Embryonic facial prominence (tissue), 1 donor: ENCODE measurements around the gene SLC22A16.
"Not testable (repeated sequence)": the region's sequence is repeated elsewhere in the genome, so short reads cannot be mapped to it uniquely, and the experiment has no call there.

ENCODE experiments used
- DNase-seq: peaks from one replicate; pipeline ENCODE4 v3.0.0-alpha.2; 2016; ENCODE audit errors: extremely low spot score

The SLC22A16 gene, protein sequence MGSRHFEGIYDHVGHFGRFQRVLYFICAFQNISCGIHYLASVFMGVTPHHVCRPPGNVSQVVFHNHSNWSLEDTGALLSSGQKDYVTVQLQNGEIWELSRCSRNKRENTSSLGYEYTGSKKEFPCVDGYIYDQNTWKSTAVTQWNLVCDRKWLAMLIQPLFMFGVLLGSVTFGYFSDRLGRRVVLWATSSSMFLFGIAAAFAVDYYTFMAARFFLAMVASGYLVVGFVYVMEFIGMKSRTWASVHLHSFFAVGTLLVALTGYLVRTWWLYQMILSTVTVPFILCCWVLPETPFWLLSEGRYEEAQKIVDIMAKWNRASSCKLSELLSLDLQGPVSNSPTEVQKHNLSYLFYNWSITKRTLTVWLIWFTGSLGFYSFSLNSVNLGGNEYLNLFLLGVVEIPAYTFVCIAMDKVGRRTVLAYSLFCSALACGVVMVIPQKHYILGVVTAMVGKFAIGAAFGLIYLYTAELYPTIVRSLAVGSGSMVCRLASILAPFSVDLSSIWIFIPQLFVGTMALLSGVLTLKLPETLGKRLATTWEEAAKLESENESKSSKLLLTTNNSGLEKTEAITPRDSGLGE

DNA sequence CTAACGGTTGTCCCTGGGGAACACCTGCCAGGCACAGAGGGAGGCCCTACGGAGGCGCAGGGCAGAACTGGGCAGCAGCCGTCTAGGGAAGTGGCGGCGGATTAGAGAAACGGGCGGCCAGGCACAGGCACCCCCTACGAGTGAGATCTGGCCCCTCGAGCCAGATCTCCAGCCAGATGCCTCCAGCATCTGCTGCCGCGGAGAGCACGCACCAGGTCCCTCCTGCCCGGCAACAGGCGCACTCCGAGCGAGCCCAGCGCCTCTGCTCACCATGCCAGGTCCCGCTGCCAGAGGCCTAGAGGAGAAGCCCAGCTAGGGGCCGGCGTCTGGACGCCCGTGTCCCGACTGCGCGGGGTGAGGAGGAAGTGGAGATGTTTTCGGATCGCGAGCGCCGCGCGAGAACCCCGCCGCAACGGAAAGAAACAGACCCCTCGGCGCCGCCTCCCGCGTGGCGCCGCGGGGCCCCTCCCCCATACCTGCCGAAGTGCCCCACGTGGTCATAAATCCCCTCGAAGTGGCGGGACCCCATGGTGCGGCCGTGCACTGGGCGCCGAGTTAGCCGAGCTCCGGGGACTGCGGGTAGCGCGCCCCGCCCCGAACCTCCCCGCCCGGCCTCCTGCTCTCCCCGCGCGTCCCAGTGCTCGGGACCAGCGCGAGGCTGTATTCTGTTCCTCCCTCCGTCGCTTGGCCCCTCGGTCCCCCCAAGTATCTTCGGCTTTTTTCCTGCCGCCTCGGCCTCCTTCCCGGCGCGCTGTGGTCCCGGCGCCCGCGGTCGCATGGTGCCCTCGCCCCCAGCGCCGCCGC, at the start of gene SLC22A16:
Gene SLC22A16, minus strand, starts transcription at position 568 of the 804 bp plus-strand sequence. Its CDS starts 39 bp downstream, at position 529.
- DNase-seq: no peak

DNA sequence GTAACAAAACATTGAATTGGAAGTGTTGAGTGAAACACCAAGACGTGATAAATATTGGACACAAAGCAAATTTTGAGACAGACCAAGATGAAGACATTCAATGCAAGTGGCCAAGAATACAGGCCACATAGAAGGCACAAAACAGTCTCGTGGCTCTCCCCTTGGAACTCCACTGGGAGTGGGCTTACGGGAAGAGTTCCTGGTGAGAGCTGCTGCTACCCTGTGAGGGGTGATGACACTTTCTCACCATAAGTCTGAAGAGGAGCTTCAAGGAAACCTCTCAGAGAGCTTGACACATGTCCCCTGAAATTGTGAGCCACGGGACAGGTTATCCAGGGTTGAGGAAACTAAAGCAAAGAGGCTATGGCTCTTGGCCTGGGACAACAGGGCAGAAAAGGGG, 48.6 kb upstream of the SLC22A16 start:
- no peak for DNase-seq

DNA sequence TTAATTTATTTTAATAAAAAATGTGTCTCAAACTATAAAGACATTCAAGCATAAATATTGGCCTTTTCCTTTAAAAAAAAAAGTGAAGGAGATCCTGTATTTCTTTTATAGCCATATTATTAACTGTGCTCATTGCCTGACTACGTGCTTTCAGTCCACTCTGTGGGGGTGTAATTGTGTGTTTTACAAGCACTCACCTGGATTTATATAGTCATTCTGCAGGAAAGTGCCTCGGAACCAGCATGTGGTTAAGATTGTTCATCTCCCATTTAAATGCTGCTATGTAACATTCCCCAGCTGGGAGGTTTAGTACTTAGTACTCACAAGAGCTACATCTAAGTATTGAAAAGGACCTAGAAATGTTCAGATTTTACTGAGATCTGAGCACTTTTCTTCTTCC, 47.9 kb upstream of the SLC22A16 start:
- no peak for DNase-seq

DNA sequence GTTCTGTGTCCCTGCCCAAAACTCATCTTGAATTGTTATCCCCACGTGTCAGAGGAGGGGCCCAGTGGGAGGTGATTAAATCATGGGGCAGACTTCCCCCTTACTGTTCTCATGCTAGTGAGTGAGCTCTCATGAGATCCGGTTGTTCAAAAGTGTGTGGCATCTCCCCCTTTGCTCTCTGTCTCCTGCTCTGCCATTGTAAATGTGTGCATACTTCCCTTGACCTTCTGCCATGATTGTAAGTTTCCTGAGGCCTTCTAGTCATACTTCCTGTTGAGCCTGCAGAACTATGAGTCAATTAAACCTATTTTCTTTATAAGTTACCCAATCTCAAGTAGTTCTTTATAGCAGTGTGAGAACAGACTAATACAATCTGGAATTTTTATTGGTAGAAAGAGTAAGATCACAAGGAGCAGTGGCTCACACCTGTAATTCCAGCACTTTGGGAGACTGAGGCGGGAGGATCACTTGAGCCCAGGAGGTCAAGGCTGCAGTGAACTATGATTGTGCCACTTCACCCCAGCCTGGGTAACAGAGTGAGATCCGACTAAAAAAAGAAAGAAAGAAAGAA, 47.1 kb upstream of the SLC22A16 start:
- no peak for DNase-seq

DNA sequence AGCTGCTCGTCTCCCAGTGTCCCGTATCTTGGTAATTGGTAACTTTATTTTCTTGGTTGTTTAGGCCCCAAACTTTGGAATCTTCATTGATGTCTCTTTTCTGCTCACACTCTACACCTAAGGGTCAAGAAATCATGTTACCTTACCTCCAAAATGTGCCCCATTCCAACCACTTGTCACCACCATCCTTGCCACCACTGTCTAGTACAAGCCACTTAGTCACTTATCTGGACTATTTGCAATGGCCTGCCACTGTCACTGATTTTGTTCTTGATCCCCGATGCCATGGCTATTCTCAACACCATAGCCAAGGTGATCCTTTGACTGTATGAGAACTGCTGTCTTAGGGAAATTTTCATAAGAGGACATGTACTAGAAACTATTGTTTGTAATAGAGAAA, 46.0 kb upstream of the SLC22A16 start:
- DNase-seq: no peak

DNA sequence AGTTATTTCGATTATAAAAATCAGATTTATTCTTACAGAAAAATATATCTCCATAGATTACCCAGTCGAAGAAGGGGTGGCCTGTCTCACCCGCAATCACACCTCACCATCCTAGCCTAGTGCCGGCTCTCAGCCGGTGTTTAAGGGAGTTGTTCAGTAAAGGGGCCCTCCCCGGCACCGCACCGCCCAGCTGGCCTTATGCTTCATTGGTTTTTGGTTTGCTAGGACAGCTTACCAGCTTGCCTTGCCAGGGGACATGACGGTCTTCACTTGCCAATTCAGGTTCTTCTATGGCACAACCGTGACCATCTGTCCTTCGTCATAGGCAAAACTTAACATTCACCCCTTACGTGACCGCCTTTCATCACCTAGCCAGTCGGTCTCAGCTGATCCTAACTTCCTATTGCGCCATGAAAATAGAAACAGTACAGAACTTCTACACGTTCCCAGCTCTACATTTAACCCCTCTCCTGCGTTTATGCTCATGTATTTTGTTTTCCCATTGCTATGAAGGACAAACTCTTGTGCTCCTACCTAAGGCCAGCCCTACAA, 44.7 kb upstream of the SLC22A16 start:
- no peak for DNase-seq

DNA sequence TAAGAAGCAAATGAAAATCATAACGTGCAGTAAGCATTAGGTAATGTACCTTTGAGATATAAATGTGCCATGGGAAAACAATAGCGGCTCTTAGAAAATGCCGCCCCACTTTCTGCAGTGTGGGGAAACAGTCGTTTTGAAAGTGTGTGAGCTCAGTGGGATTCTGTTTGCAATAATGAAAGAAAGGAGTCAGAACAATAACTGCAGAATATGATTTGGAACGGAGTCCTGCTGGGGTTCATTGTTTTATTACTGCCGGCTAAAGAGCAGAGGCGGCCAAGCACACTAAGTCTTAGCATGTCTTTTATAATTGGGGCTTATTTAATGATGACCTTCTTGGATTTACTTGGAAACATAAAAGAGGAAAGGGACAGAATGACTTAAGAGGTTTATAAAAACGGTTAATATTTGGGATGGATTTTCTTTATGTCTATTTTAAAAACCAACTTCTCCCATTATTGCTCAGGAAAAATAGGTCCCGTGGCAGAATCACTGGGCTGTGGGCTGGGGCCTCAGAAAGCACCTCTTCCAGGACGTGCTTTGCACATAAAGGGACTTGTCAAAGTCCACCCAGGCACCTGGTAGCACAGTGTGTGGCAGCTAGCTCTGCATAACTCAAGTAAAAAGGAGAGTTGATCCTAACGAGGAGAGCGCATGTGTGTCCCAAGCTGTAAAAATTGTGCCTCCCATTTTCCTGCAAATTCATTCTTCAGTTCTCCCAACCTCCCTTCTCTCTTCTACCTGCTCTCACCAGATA, 44.0 kb upstream of the SLC22A16 start:
- DNase-seq: no peak

DNA sequence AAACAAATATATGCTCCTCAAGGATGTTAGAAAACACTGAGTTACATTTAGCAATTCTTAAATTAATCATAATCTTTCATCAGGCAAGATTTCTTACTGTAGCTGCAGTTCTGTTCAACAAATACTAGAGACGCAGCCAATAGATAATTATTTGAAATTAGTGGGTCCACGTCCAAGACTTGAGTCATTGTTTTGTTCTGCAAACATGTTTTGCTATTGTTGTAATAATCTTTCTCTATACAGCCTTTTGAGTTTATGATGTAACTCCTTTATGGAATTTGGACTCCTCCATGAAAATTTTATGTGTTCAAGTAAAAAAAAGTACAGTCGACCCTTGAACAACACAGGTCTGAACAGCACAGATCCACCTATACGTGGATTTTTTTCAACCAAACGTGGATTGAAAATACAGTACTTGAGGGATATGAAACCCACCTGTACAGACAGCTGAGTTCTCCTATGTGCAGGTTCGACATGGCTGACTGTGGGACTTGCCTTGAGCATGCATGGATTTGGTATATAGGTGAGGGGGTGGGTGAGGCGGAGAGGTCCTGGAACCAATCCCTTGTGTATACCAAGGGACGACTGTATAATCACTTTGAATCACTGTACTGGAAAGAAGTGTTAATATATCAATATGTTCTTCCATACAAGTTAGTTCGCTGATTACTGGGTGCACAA, 41.3 kb upstream of the SLC22A16 start:
- DNase-seq: no peak

DNA sequence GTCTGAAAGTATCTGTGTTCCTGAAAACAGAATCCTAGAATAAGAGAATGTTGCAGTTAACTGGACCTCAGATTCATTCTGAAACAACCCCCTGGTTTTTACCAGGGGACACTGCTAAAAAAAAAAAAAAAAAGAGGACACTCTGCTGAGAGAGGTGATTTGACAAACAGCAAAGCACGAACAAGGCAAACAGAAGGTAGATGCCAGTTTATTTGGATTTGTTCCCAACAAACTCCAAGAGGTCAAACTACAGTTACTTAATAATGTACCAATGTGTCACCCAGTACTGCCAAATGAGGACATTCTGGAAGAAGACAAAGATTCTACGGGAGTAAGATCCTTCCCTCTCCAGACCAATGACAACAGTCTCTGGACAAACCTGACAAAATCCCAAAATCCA, 40.6 kb upstream of the SLC22A16 start:
- DNase-seq: no peak

DNA sequence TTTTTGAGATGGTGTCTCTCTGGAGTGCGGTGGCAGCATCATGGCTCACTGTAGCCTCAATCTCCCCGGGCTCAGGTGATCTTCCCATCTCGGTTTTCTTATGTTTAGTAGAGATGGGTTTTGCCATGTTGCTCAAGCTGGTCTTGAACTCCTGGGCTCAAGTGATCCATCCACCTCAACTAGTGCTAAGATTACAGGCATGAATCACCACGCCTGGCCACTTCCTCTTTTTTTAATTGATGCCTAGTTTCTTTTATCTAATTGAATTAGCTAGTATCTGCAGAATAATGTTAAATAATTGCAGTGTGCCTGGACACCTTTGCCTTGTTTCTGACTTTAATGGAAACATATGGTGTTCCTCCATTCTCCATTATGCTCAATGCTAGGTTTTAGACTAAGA, 38.4 kb upstream of the SLC22A16 start:
- DNase-seq: no peak

DNA sequence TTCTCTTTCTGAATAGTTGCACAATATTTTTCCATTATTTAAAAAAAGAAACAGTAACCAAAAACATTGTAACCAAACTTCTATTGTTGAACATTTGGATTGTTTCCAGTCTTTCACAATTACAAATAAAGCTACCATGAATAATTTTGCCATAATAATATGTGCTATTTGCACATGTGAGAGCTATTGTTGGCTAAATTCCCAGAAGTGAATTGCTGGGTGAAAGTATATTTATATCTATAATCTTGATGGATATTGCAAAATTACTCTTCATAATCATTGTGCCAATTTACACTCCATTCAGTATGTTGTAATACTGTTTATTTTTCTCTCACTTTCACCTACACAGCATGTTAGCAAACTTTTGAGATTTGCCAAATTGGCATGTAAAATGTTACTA, 36.6 kb upstream of the SLC22A16 start:
- no peak for DNase-seq

DNA sequence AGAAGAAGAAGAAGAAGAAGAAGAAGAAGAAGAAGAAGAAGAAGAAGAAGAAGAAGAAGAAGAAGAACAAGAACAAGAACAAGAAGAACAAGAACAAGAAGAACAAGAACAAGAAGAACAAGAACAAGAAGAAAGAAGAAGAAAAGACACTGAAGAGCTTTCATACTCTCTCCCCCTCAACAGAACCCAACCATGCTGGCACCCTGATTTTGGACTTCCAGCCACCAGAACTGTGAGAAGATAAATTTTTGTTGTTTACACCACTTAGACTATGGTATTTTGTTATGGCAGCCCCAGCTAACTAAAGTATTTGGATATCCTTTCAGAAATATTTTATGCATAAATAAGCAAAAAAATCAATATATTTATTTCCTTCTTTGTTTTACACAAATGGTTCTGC, 36.1 kb upstream of the SLC22A16 start:
- not testable (repeated sequence) for DNase-seq

DNA sequence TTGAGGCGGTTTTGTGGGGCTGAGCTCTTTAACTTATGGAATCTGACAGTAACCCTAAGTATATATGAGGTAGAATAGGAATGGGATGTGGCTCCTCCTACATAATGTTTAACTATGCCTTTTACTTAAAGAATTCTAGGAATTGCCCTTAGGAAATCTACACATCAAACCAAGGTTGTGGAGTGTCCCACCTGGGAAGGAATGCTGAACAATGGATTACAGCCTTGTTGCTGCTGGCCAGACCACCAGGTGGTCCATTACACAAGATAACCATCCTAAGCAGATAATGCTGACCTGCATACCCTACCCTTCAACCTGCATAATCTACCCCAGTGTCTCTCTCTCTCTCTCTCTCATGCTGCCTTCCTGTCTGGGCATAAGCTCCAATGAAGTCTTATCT, 35.0 kb upstream of the SLC22A16 start:
- no peak for DNase-seq

DNA sequence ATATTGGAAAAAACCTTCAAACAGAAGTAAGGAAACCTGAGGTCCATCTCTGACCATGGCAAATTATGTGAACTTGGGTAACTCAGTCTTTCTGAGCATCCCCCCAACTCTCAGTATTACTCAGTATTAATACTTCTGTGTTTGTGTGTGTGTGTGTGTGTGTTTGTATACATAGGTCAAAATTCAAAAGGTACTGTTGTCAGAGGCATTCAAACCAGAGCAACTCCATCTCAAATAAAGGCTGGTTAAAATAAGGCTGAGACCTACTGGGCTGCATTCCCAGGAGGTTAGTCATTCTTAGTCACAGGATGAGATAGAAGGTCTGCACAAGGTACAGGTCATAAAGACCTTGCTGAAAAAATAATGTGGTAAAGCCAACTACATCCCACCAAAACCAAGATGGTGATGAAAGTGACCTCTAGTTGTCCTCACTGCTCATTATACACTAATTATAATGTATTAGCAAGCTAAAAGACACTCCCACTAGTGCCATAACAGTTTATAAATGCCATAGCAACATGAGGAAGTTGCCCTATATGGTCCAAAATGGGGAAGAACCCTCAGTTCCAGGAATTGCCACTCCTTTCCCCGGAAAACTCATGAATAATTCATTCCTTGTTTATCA, 33.3 kb upstream of the SLC22A16 start:
- DNase-seq: no peak

DNA sequence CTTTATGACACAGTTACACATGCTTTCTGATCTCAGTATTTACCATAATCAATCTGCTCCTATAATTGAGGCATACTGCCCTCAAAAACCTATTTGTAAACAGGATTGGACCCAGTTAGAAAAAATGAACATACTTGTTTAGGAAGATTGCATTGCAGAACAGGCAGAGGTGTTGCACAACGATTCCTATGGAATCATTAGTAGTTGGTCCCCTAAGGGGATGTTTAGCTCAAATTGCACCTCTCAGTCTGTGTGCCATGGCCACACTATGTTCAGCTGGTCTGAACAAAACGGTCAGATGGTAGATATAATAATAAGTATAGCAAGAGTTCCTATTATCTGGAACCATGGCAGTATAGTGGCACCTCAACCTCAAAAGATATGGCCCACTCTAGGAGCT, 28.5 kb upstream of the SLC22A16 start:
- DNase-seq: not testable (repeated sequence)

DNA sequence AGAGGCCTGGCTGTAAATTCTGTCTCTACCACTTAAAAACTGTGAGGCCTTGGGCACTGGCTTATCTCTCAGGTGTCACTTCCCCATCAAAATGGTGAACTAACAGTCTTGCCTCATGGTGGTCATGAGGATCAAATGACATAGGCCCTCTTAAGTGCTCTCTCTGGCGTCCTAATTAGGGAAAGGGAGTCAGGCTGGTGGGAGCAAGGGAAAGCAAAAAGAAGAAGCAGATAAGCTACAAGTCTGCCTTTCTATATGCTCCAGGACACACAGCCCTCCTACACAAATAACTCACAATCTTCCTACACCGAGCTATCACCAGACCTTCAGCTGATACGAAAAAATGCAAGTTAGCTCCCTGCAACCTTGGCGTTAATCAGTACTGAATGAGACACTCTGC, 19.5 kb upstream of the SLC22A16 start:
- no peak for DNase-seq

DNA sequence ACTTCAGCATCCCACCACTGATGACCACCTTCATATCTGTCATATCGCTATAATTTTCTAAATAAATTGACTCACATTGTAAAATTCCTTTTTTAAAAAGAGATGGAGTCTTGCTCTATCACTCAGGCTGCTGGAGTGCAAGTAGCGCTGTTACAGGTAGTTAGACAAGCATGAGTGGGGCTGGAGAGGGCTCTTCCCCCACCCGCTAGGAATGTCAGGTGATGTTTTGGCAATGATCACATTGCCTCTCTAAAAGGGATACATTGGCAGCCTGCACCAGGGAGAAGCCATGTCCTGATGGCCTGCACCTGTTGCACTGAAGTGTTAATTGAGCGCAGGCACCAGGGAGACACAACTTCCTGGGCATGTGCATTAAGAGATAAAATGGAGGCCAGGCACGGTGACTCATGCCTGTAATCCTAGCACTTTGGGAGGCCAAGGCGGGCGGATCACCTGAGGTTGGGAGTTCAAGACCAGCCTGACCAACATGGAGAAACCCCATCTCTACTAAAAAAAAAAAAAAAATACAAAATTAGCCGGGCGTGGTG, 16.9 kb upstream of the SLC22A16 start:
- no peak for DNase-seq

DNA sequence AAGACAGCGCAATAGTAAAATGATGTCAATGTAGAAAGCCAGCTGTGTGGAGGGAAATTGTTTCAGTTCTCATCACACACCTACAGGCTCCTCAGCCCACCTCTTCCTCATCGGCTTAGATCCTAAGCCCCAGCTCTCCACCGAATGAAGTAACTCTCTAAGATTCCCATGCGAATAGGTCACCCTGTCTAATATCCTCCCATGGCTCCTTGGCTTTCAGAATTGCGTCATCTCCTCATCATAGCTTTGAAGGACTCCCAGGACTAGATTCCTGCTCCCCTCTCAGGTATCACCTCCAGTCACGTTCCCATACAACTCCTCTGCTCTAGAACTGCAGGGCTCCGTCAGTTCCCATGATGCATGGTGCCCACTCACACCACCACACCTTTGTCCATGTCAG, 16.2 kb upstream of the SLC22A16 start:
- DNase-seq: no peak

DNA sequence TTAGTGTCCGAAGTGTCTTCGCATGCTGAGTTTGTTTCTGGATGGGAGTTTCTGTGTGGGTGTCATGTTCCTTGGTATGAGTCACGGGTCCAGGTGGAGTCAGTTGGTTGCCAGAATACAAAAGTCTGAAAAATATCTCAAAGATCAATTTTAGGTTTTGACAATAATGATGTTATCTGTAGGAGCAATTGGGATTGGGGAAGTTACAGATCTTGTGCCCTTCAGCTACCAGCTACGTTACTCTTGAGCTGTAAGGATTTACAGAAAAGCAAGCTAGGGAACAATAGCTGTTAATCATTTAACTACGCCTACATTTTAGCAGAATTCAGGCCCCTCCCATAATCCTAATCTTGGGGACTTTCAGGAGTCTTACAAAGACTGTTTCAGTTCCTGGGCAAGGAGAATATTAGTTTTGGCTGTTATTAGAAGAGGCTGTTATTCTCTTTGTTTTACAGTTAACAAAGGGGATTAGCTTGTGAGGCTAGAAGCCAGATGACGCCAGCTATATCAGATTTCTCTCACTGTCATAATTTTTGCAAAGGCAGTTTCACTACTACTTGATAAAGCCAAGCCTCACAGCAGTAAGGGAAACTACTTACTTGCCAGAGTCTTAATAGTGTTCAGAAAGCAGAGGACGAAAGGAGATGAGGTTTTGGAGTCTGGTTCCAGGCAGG, 15.4 kb upstream of the SLC22A16 start:
- DNase-seq: no peak

DNA sequence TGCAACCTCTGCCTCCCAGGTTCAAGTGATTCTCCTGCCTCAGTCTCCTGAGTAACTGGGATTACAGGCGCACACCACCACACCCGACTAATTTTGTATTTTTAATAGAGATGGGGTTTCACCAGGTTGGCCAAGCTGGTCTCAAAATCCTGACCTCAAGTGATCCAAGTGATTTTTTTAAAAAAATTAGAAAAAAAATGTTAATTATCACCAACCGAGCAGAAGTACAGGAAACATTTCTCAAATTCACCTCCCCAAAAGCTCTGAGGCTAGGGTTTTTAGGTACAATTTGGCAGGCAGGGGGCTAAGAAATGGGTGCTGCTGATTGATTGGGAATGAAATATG, 14.9 kb upstream of the SLC22A16 start:
- no peak for DNase-seq
